HG03175 (cell line): Measurements from ENCODE around the gene OXER1.

Experiments used
- ATAC-seq: cut with Tn5 transposase; IDR thresholded peaks from one replicate; pipeline ENCODE4 v1.9.1; 2021; ENCODE audit warnings: mild to moderate bottlenecking, moderate library complexity; ENCODE audit not compliant: unreplicated experiment

OXER1 gene

GRCh38 chr2:42770288-42771131 lies 6.6 kb upstream of the OXER1 start:
- peak; percentile 57 for ATAC-seq

DNA sequence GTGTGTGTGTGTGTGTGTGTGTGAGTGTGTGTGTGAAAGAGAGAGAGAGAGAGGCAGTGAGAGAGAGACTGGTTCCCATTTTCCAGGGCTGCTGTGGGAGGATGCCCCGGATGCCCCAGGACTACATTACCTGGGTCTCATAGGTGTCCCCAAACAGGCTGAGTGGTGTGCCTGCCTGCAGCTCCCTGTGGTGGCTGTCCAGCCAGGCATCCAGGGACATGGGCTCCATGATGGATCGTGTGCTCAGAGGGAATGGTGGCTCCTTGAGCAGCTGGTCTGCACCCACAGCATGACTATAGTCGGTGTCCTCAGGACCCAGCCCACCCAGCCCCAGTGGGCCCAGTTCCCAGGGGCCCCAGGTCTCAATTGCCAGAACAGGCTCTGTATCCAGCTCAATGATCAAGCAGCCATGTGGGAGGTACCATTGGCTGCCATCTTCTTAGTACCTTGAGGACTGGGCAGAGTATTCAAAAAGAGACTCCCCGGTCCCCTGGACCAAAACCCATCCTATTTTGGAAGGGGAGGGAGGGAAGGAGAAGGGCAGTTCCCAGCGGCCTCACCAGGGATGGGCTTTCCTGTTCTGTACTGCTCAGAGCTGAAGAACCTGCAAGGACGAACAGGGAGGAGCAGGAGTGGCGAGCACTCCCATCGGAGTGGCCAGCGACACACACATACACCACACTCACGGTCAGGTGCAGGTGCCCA lies 5.8 kb upstream of the OXER1 start:
- no peak for ATAC-seq

- no peak for ATAC-seq
Observed at GRCh38 chr2:42768706-42769256, 4.8 kb upstream of the OXER1 start.

GRCh38 chr2:42767899-42768705 lies 4.2 kb upstream of the OXER1 start:
- ATAC-seq: no peak

- no peak for ATAC-seq
Observed at GRCh38 chr2:42767080-42767898, 3.4 kb upstream of the OXER1 start.

GRCh38 chr2:42765686-42766085 lies 1.8 kb upstream of the OXER1 start:
- no peak for ATAC-seq

- no peak for ATAC-seq
Observed at GRCh38 chr2:42764901-42765300, 966 bp upstream of the OXER1 start.

- ATAC-seq: no peak
Observed at GRCh38 chr2:42762823-42763804, 821 bp downstream of the OXER1 start.

GRCh38 chr2:42762155-42762554 lies 1.8 kb downstream of the OXER1 start:
- ATAC-seq: no peak

DNA sequence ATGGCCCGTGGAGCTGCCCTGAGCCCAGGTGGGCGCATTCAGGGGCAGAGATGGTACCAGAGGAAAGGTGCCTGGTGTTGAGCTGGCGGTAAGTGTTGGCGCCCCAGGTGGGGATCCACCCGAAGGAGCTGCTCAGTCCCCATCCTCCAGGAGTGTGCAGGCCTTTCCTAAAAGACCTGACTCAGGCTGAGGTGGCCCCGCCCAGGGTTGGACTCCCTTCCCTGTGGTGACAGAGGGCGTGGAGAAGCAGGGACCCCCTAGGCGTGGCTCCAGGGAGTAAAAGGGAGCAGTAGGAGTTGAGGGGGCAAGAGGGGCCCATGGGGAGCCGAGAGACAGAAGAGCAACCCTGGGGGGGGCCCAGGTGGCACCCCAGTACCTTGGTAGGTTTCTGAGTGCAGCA lies 2.4 kb downstream of the OXER1 start:
- ATAC-seq: no peak

DNA sequence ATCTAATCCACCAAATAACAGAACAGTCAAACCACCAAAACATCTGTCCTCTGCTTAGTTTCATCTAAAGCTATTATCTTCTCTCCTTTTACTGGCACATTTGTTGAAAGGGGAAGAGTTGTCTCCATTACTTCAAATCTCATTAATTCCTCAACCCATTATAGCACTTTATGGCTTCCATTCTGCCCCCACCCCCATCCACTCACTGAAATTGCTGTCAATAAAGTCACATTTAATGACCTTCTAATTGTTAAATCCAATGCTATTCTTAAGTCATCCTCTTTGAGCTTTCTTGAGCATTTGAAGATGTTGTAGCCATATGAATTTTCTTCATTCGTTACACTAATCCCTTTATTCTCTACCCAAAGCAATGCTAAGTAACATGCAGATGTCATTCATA lies 5.2 kb downstream of the OXER1 start:
- no peak for ATAC-seq

DNA sequence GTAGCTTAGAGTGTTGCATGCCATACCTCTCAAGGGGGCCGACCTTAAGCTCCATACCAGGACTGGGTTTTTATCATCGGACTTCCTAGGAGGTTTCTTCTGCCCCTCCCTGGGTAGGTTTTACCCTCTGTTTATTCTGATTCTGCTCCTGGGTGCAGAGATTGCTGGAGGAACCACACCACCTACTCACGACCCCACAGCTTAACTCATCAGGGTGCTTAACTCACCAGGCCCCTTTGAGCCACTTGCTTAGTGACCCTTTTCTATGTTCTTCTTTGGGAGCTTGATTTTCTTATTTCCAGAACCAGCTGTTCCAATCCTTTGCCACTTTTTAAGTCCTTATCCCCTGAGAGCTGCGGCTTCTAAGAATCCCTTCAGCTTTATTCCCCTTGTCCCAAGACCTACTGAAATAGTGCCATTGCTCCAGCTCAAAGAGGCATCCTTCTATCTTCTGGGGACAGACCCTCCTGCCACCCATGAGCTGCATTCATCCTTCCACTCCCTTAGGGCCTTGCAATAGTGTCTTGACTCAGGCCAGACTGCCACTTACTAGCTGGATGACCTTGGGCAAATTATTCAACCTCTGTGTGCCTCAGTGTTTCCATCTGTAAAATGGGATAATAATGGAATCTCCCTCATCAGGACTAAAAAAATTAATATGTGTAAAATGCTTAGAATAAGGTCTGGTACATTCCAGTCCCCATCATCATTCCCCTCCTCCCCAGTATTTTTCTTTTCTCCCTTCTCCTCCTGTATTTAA lies 5.8 kb downstream of the OXER1 start:
- no peak for ATAC-seq

- ATAC-seq: no peak
Observed at GRCh38 chr2:42756966-42757513, 6.9 kb downstream of the OXER1 start.

GRCh38 chr2:42756150-42756775 lies 7.7 kb downstream of the OXER1 start:
- ATAC-seq: no peak

DNA sequence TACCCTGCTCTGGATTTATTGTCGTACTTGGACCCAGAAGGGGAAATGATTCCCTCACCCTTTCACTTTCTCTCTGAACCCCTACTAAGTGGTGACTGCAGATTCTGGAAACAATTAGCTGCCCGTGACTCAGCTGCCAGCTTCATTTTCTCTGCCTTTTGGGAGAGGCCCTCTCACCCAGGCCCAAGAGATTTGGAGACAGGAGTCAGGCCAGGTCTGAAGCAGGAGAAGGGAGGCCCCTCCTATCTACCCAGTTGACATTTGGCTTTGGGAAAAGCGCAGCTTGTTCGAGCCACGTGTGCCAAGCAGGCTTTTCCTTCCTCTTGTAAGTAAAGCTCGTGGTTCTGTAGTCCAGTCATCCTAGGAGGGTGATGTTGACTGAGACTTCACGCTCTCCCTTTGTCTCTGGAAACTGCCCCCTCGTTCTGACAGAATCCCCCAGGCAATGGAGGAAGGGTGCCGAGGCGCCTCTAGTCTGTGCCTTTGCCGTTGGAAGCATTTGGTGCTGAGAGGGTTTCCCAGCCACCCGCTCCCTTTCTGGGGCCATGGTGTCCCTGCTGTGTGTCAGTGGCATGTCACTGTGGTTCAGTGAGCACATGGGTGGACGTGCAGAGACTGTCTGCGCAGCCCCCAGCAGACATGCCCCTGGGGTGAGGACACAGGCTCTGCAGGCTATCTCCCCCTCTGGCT lies 8.6 kb downstream of the OXER1 start:
- no peak for ATAC-seq

- no peak for ATAC-seq
Observed at GRCh38 chr2:42754776-42755140, 9.2 kb downstream of the OXER1 start.
